ENCODE data around the gene SAP30BP.

SAP30BP gene

GRCh38 chr17:75722542-75723095 lies 55.5 kb downstream of the SAP30BP start:
- no peak for DNase-seq

GRCh38 chr17:75723171-75723930 lies 56.2 kb downstream of the SAP30BP start:
- peak; percentile 11 to 41 for DNase-seq

GRCh38 chr17:75724016-75725003 lies 57.2 kb downstream of the SAP30BP start:
- DNase-seq = no peak

- no peak for DNase-seq
These were observed 58.4 kb downstream of the SAP30BP start for GRCh38 chr17:75725504-75725903.

GRCh38 chr17:75727391-75727790 lies 60.3 kb downstream of the SAP30BP start:
- no peak for DNase-seq

GRCh38 chr17:75729351-75729750 lies 62.2 kb downstream of the SAP30BP start:
- no peak for DNase-seq

GRCh38 chr17:75730065-75730464 lies 62.9 kb downstream of the SAP30BP start:
- no peak for DNase-seq

GRCh38 chr17:75731086-75731715 lies 64.1 kb downstream of the SAP30BP start:
- no peak for DNase-seq

GRCh38 chr17:75731716-75732498 lies 64.8 kb downstream of the SAP30BP start:
- no peak for DNase-seq

GRCh38 chr17:75733471-75733870 lies 66.3 kb downstream of the SAP30BP start:
- DNase-seq = no peak

GRCh38 chr17:75734674-75735294 lies 67.6 kb downstream of the SAP30BP start:
- DNase-seq = no peak

GRCh38 chr17:75736173-75736835 lies 69.2 kb downstream of the SAP30BP start:
- no peak for DNase-seq

- DNase-seq = no peak
These were observed 70.2 kb downstream of the SAP30BP start for GRCh38 chr17:75737133-75737962.

GRCh38 chr17:75738218-75738802 lies 71.2 kb downstream of the SAP30BP start:
- peak; percentile 94 to 97 for DNase-seq

- no peak for DNase-seq
These were observed 72.0 kb downstream of the SAP30BP start for GRCh38 chr17:75739174-75739573.

- DNase-seq = no peak
These were observed 72.7 kb downstream of the SAP30BP start for GRCh38 chr17:75739801-75740200.

- DNase-seq = no peak
These were observed 73.1 kb downstream of the SAP30BP start for GRCh38 chr17:75740215-75740614.

- no peak for DNase-seq
These were observed 73.5 kb downstream of the SAP30BP start for GRCh38 chr17:75740631-75741077.

- no peak for DNase-seq
These were observed 75.2 kb downstream of the SAP30BP start for GRCh38 chr17:75742337-75742736.

All from inflammatory macrophage (primary cell).